ACHN (cell line): ENCODE results near the gene SPRR2A.
"Not testable (repeated sequence)": the region's sequence is repeated elsewhere in the genome, so short reads cannot be mapped to it uniquely, and the experiment has no call there.

ENCODE experiments used
- DNase-seq: peaks from one replicate; pipeline ENCODE4 v3.0.0-alpha.2; 2015
- in situ Hi-C: cut with HindIII; loops from 2 replicates; pipeline ENCODE4 v1.10.0; 2017; ENCODE audit warnings: low sequenced_read_pairs, low pct_ligation_motif_present, low pct_unique_long_range_greater_than_20kb

The SPRR2A gene

GRCh38 chr1:153057375-153057774 is at the start of gene SPRR2A:
Gene SPRR2A (minus strand): TSS chr1:153057512. CDS start chr1:153056735, 777 bp downstream.
- in situ Hi-C loops: no loop called here
- no peak for DNase-seq

GRCh38 chr1:153100245-153100644 is 42.9 kb upstream of the SPRR2A start:
- peak; percentile 33 for DNase-seq
- in situ Hi-C loops: no loop called here

GRCh38 chr1:153099461-153100045 is 42.2 kb upstream of the SPRR2A start:
- in situ Hi-C loops: no loop called here
- no peak for DNase-seq

GRCh38 chr1:153095764-153096163 is 38.5 kb upstream of the SPRR2A start:
- no peak for DNase-seq
- in situ Hi-C loops: no loop called here

GRCh38 chr1:153094426-153094825 is 37.1 kb upstream of the SPRR2A start, which contains the start of gene SPRR2E:
Gene SPRR2E (minus strand): TSS chr1:153094526. CDS start chr1:153093751, 775 bp downstream.
- DNase-seq: no peak
- in situ Hi-C loops: no loop called here

- DNase-seq: no peak
- in situ Hi-C loops: no loop called here
These were observed 30.3 kb upstream of the SPRR2A start for GRCh38 chr1:153087652-153088051.

GRCh38 chr1:153081736-153082135 is 24.4 kb upstream of the SPRR2A start:
- in situ Hi-C loops: no loop called here
- DNase-seq: no peak

- in situ Hi-C loops: no loop called here
- no peak for DNase-seq
These were observed 15.8 kb upstream of the SPRR2A start for GRCh38 chr1:153072806-153073726.

GRCh38 chr1:153071511-153071910 is 14.2 kb upstream of the SPRR2A start, which contains the start of gene SPRR2B:
Gene SPRR2B (minus strand): TSS chr1:153071611. CDS start chr1:153070839, 772 bp downstream.
- in situ Hi-C loops: no loop called here
- DNase-seq: no peak

- in situ Hi-C loops: no loop called here
- no peak for DNase-seq
These were observed 12.9 kb upstream of the SPRR2A start for GRCh38 chr1:153070243-153070642.

- no peak for DNase-seq
- in situ Hi-C loops: no loop called here
These were observed 1.8 kb upstream of the SPRR2A start for GRCh38 chr1:153058826-153059784.

GRCh38 chr1:153058154-153058553 is 842 bp upstream of the SPRR2A start:
- in situ Hi-C loops: no loop called here
- DNase-seq: no peak

GRCh38 chr1:153056111-153056510 is 1.2 kb downstream of the SPRR2A start:
- in situ Hi-C loops, DNase-seq: not testable (repeated sequence)

GRCh38 chr1:153049211-153049610 is 8.1 kb downstream of the SPRR2A start:
- in situ Hi-C loops: no loop called here

GRCh38 chr1:153040950-153041631 is 16.2 kb downstream of the SPRR2A start, which contains the start of gene SPRR2D:
Gene SPRR2D (minus strand): TSS chr1:153041120. CDS start chr1:153040346, 774 bp downstream.
- in situ Hi-C loops: no loop called here
- DNase-seq: no peak

More at GRCh38 chr1:153049211-153049610, 8.1 kb downstream of the SPRR2A start:
- no peak for DNase-seq

- DNase-seq: no peak
- in situ Hi-C loops: no loop called here
These were observed 22.1 kb downstream of the SPRR2A start for GRCh38 chr1:153035211-153035610.

GRCh38 chr1:153032677-153033308 is 24.5 kb downstream of the SPRR2A start:
- DNase-seq: peak; percentile 75
- in situ Hi-C loops: no loop called here
